Subcutaneous adipose tissue (tissue), 4 donors: Measurements from ENCODE around the gene SYT8. TPM values are rescaled to one million over a fixed set of nuclear protein-coding genes. Genes with fewer than 3 reads are reported as not detected.

Source experiments
- total RNA-seq, 4 donors: library from RNA; depleted of rRNA; stranded (reverse); fragments of >200 nt; gene quantifications; one replicate each; pipeline ENCODE4 v1.1.0, GENCODE V29; 2016
- TF ChIP-seq, protein P1 (sequence below): fragments of 450-650 bp; IDR thresholded peaks from one replicate; pipeline ENCODE4 v1.5.1; 2016; ENCODE audit warnings: low read depth, mild to moderate bottlenecking, control low read depth, antibody characterized with exemption, moderate library complexity

SYT8 gene
- total RNA-seq, 4 donors from 2014 or later = not detected

DNA sequence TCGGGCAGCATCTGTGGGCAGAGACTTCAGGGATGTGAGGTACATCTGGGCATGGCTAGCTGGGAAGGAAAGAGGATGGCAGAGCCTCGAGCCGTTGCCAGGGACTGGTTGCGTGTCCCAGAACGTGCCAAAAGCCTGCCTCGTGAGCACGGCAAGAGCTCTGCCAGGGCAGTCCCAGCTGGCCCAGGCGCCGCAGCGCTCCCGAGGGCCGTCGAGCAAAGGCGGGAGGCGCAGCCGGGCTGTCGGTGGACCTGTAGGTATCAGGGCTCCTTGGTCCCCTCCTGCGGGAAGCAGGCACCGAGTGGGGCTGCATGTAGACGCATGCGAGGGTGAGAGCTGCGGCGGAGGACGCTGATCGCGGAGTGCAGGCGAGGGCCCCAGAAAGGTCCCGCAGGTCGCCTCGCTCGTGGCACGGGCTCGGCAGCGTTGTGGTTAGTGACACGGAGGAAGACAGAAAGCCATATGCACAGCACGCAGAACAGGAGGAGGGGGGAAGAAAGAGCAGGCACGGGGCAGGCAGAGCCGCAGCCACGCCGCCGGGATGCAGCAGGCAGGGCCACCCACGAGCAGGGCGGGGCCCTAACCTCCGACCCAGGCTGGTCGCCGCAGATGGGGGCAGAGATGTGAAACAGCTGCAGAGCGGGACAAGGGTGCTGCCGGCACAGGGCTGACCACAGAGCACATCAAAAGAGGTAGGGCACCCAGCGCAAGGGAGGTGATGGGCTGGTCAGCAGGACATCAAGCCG lies 36.1 kb downstream of the SYT8 start:
- TF ChIP-seq, protein P1, sequence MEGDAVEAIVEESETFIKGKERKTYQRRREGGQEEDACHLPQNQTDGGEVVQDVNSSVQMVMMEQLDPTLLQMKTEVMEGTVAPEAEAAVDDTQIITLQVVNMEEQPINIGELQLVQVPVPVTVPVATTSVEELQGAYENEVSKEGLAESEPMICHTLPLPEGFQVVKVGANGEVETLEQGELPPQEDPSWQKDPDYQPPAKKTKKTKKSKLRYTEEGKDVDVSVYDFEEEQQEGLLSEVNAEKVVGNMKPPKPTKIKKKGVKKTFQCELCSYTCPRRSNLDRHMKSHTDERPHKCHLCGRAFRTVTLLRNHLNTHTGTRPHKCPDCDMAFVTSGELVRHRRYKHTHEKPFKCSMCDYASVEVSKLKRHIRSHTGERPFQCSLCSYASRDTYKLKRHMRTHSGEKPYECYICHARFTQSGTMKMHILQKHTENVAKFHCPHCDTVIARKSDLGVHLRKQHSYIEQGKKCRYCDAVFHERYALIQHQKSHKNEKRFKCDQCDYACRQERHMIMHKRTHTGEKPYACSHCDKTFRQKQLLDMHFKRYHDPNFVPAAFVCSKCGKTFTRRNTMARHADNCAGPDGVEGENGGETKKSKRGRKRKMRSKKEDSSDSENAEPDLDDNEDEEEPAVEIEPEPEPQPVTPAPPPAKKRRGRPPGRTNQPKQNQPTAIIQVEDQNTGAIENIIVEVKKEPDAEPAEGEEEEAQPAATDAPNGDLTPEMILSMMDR = no peak

DNA sequence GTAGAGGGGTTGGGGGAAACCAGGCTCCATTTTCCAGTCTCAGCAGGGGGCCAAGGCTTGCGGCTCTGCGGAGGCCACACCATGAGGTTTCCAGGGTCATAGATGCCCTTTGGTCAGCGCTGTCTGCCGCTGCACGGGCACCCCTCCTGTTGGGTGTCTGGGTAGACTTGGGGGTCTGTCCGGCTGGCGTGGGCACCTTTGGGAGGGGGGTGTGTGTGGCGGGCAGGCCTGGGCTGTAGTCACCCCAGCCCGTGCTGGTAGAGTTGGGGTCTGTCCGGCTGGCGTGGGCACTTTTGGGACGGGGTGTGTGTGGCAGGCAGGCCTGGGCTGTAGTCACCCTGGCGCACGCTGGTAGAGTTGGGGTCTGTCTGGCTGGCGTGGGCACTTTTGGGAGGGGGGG lies 36.7 kb downstream of the SYT8 start:
- TF ChIP-seq, protein P1 = no peak

DNA sequence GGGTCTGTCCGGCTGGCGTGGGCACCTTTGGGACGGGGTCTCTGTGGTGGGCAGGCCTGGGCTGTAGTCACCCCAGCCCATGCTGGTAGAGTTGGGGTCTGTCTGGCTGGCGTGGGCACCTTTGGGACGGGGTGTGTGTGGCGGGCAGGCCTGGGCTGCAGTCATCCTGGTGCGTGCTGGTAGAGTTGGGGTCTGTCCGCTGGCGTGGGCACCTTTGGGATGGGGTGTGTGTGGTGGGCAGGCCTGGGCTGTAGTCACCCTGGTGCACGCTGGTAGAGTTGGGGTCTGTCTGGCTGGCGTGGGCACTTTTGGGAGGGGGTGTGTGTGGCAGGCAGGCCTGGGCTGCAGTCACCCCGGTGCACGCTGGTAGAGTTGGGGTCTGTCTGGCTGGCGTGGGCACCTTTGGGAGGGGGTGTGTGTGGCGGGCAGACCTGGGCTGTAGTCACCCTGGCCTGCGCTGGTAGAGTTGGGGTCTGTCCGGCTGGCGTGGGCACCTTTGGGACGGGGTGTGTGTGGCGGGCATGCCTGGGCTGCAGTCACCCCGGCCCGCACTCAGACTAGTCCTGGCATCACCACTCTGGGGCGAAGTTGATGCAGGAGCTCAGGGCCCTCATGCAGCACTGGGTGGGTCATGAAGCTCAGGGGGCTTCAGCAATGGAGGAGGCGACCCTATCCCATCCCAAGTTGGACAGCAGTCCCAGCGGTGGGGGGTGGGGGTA lies 37.6 kb downstream of the SYT8 start:
- TF ChIP-seq, protein P1 = no peak

DNA sequence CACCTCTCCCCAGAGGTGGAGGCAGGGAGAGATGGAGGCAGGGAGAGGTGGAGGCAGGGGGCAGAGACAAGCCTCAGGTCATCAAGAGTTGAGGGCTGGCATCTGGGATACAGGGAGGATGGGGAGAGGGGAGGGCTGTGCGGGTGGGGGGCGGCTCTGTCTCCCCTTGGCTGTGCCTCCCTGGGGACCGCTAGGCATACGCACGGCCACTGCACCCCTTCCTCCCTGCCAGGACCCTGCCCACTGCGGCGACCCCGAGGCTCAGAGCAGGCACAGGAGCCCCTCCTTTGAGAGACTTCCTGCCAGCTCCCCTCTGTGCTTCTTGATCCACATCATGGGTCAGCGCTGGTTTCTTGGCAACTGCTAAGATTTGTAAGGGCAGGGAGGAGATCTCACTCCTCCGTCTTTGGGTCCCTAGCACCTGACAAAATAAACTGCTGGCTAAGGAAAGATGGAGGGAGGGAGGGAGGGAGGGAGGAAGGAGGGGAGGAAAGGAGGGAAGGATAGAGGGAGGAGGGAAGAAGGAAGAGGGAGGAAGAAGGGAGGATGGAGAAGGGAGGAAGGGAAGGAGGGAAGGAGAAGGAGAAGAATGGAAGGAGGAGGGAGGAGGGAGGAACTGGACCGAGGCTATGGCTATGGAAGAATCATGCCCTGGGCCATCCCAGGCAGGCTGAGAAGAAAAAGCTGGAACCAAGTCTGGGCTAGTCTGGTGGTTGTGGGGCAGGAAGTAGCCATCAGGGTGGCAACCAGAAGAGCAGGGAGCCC lies 38.4 kb downstream of the SYT8 start:
- TF ChIP-seq, protein P1 = no peak

DNA sequence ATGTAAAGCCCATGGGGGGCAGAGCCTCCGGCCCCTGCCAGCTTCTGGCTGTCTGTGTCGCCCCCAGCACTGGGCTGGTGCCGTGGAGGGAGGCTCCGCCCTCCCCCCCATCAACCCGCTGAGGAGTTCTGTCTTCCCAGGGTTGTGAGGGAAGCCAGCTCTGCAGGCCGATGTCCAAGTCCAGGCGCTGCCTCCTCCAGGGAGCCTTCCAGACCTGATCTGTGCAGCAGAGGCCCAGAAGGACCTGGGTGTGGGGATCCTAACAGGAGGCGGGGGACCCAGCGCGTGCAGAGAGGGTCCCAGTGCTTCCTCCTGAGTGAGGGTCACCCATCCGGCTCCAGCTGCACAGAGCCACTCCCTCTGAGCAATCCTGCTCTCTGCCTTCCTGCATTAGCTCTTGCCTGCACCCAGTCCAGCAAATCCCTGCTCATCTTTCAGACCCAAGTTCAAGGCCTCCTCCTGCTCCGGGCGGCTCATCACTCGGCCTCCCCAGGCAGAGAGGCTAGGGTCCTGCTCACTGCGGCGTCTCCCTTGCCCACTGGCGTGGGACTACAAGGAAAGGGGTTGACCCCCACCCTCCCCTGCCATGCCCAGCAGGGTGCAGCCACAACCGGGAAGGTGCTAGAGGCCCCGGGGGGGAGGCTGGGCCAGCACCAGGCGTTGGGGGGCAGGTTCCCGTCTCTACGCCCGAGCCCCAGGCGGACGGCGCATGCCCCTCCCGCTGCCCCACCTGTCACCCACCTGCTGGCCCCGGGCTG lies 40.5 kb downstream of the SYT8 start:
- TF ChIP-seq, protein P1 = no peak

DNA sequence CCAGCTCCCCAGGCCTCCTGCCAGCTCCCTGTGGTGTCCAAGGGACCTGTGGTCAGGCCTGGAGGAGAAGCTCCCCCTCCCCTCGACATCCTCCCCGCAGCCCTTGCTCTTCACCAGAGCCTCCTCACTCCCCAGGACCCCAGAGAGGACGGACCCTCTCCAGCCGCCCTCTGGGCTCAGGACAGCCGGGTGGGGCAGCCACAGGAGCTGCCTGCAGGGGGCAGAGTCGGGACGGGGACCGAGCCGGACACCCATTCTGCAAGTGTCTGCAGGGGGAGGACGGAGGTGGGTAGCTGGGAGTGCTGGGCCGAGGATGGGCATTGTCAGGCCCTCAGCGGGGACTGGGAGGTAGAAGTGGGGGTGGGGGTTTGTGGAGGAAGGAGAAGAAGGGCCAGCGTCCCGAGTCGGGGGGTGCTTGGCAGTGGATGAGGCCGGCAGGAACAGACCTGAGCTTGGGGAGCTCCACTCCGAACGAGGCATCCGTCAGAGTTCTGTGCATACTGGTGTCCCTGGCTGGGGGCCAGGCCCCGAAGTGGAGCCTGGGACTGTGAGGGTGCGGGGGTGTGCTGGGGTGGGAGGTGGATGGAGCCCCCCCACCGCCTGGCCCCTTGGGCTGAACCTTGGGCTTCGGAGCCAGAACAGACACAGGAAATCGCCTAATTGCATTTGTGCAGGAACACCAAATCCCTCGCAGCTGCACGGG lies 41.7 kb downstream of the SYT8 start:
- TF ChIP-seq, protein P1 = no peak
